Stimulated activated CD4-positive, alpha-beta T cell treated with anti-CD3 and anti-CD28 coated beads, Interleukin-4, amount 100 ng/mL, for 4 hours (primary cell): ENCODE data around the gene DIPK1B.

Experiments
- DNase-seq, 2 experiments: peaks; one replicate each; pipeline ENCODE4 v3.0.0-alpha.2; 2020

DIPK1B gene

GRCh38 chr9:136673088-136673974 lies 39.0 kb upstream of the DIPK1B start:
- no peak for DNase-seq

- DNase-seq, result no peak
These were observed 38.2 kb upstream of the DIPK1B start for GRCh38 chr9:136673975-136674785.

GRCh38 chr9:136674786-136675349 lies 37.5 kb upstream of the DIPK1B start:
- DNase-seq, result no peak

GRCh38 chr9:136675477-136676296 lies 36.7 kb upstream of the DIPK1B start:
- no peak for DNase-seq

- DNase-seq, result no peak
These were observed 36.0 kb upstream of the DIPK1B start for GRCh38 chr9:136676297-136676794.

- no peak for DNase-seq
These were observed 35.3 kb upstream of the DIPK1B start for GRCh38 chr9:136676920-136677686.

- no peak for DNase-seq
These were observed 34.3 kb upstream of the DIPK1B start for GRCh38 chr9:136678034-136678433.

- DNase-seq, result no peak
These were observed 33.7 kb upstream of the DIPK1B start for GRCh38 chr9:136678624-136679023.

- DNase-seq, result no peak
These were observed 32.9 kb upstream of the DIPK1B start for GRCh38 chr9:136679431-136679941.

- no peak for DNase-seq
These were observed 31.3 kb upstream of the DIPK1B start for GRCh38 chr9:136681029-136681428.

GRCh38 chr9:136681945-136682699 lies 30.2 kb upstream of the DIPK1B start:
- DNase-seq, result no peak

- DNase-seq, result no peak
These were observed 29.7 kb upstream of the DIPK1B start for GRCh38 chr9:136682710-136683109.

GRCh38 chr9:136683173-136683745 lies 29.1 kb upstream of the DIPK1B start:
- DNase-seq, result no peak

- DNase-seq, result no peak
These were observed 28.6 kb upstream of the DIPK1B start for GRCh38 chr9:136683755-136684154.

- no peak for DNase-seq
These were observed 28.0 kb upstream of the DIPK1B start for GRCh38 chr9:136684339-136684738.

GRCh38 chr9:136684799-136685198 lies 27.6 kb upstream of the DIPK1B start:
- no peak for DNase-seq

- DNase-seq, result no peak
These were observed 27.2 kb upstream of the DIPK1B start for GRCh38 chr9:136685216-136685615.

- no peak for DNase-seq
These were observed 26.4 kb upstream of the DIPK1B start for GRCh38 chr9:136685790-136686533.

GRCh38 chr9:136686534-136686793 lies 25.9 kb upstream of the DIPK1B start:
- DNase-seq, result no peak
